DOHH2 (cell line): ENCODE results near the gene HEATR9.

ENCODE experiments used
- EZH2phosphoT487 ChIP-seq: fragments of 200-600 bp; sonication (generic); IDR thresholded peaks from 2 replicates; pipeline ENCODE4 v1.6.1; 2017; ENCODE audit warnings: borderline replicate concordance, mild to moderate bottlenecking, antibody characterized with exemption, low read length, moderate library complexity, mixed read lengths
- TF ChIP-seq, protein P1 (sequence below): fragments of 200-600 bp; sonication (generic); IDR thresholded peaks from one replicate; pipeline ENCODE4 v1.5.1; 2014; ENCODE audit warnings: antibody characterized with exemption, mild to moderate bottlenecking, low read depth, low read length; ENCODE audit not compliant: poor library complexity, severe bottlenecking

GRCh38 chr17:35841101-35841500, 27.6 kb downstream of the HEATR9 start:
- TF ChIP-seq, protein P1, sequence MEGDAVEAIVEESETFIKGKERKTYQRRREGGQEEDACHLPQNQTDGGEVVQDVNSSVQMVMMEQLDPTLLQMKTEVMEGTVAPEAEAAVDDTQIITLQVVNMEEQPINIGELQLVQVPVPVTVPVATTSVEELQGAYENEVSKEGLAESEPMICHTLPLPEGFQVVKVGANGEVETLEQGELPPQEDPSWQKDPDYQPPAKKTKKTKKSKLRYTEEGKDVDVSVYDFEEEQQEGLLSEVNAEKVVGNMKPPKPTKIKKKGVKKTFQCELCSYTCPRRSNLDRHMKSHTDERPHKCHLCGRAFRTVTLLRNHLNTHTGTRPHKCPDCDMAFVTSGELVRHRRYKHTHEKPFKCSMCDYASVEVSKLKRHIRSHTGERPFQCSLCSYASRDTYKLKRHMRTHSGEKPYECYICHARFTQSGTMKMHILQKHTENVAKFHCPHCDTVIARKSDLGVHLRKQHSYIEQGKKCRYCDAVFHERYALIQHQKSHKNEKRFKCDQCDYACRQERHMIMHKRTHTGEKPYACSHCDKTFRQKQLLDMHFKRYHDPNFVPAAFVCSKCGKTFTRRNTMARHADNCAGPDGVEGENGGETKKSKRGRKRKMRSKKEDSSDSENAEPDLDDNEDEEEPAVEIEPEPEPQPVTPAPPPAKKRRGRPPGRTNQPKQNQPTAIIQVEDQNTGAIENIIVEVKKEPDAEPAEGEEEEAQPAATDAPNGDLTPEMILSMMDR = no peak
- no peak for TF ChIP-seq EZH2phosphoT487
